Vagina (tissue), 2 donors: ENCODE results near the gene GP1BA.

ENCODE experiments used
- CTCF ChIP-seq, 3 experiments: fragments of 450-650 bp in 2 of 3; fragments of 200-600 bp in 1 of 3; sonication (generic) in 1 of 3; IDR thresholded peaks; one replicate each; pipeline ENCODE4 v1.5.1; 2017 to 2019; ENCODE audit warnings: antibody characterized with exemption in 3 of 3, mild to moderate bottlenecking in 2 of 3, moderate library complexity in 2 of 3
- POLR2A ChIP-seq, 2 donors: fragments of 450-650 bp; IDR thresholded peaks; one replicate each; pipeline ENCODE4 v1.6.1; 2017; ENCODE audit warnings: antibody characterized with exemption in 2 of 2, mild to moderate bottlenecking in 2 of 2, moderate library complexity in 2 of 2
- POLR2AphosphoS5 ChIP-seq, 2 donors: sonication (generic); formaldehyde crosslinking; IDR thresholded peaks; one replicate each; pipeline ENCODE4 v1.9.0; 2017; ENCODE audit warnings: antibody characterized with exemption in 2 of 2, mild to moderate bottlenecking in 2 of 2, low read depth in 1 of 2; ENCODE audit not compliant: insufficient read depth in 1 of 2

GRCh38 chr17:4895657-4896331, 36.3 kb upstream of the GP1BA start:
- no peak for TF ChIP-seq CTCF (IDR thresholded peaks at IDR 0.05)
- no peak for TF ChIP-seq POLR2A (IDR thresholded peaks at IDR 0.05)
- TF ChIP-seq POLR2AphosphoS5 (IDR thresholded peaks at IDR 0.05; ENCODE audit: insufficient read depth in 1 of 2, low read depth in 1 of 2) = no peak
